HepG2 (cell line): ENCODE results near the gene TTYH1. TPM values are rescaled to one million over a fixed set of nuclear protein-coding genes. Genes with fewer than 3 reads are reported as not detected.

Source experiments
- AHDC1 ChIP-seq: sonication (generic); formaldehyde crosslinking; IDR thresholded peaks from 2 replicates; pipeline ENCODE4 v1.5.1; 2020; ENCODE audit warnings: mild to moderate bottlenecking, missing genetic modification reagents, borderline replicate concordance
- ATF7-NPFF ChIP-seq: sonication (generic); formaldehyde crosslinking; IDR thresholded peaks from 2 replicates; pipeline ENCODE4 v1.8.1; 2023; ENCODE audit warnings: mild to moderate bottlenecking, low read depth, missing genetic modification reagents, moderate library complexity
- MLLT10 ChIP-seq: sonication (generic); formaldehyde crosslinking; IDR thresholded peaks from 2 replicates; pipeline ENCODE4 v1.4.0; 2020; ENCODE audit warnings: missing genetic modification reagents
- NFRKB ChIP-seq: fragments of 450-650 bp; IDR thresholded peaks from 2 replicates; pipeline ENCODE4 v1.6.1; 2017
- PATZ1 ChIP-seq: sonication (generic); formaldehyde crosslinking; IDR thresholded peaks from 2 replicates; pipeline ENCODE4 v1.4.0; 2020; ENCODE audit warnings: missing genetic modification reagents
- REL ChIP-seq: sonication (generic); formaldehyde crosslinking; conservative IDR thresholded peaks from 2 replicates; pipeline ENCODE4 v1.8.0; 2022; ENCODE audit warnings: mild to moderate bottlenecking, missing genetic modification reagents, moderate library complexity
- SRSF4 ChIP-seq: fragments of 200-400 bp; formaldehyde crosslinking; IDR thresholded peaks from one replicate; pipeline ENCODE4 v1.6.1; 2018; ENCODE audit warnings: mild to moderate bottlenecking, low read depth, low read length, moderate library complexity; ENCODE audit not compliant: poor library complexity, severe bottlenecking
- ZBTB14 ChIP-seq: sonication (generic); formaldehyde crosslinking; IDR thresholded peaks from 2 replicates; pipeline ENCODE4 v1.4.0; 2020; ENCODE audit warnings: missing genetic modification reagents
- ZNF160 ChIP-seq: sonication (generic); formaldehyde crosslinking; IDR thresholded peaks from 2 replicates; pipeline ENCODE4 v1.8.0; 2022; ENCODE audit warnings: mild to moderate bottlenecking, inconsistent platforms, missing genetic modification reagents
- ZNF564 ChIP-seq: sonication (generic); formaldehyde crosslinking; IDR thresholded peaks from 2 replicates; pipeline ENCODE4 v1.8.1; 2023; ENCODE audit warnings: mild to moderate bottlenecking, missing genetic modification reagents
- ZNF580 ChIP-seq: IDR thresholded peaks from 2 replicates; pipeline ENCODE4 v1.6.1; 2016; ENCODE audit warnings: low read depth, borderline replicate concordance
- ZNF598 ChIP-seq: sonication (generic); formaldehyde crosslinking; IDR thresholded peaks from 2 replicates; pipeline ENCODE4 v1.5.1; 2020; ENCODE audit warnings: mild to moderate bottlenecking, missing genetic modification reagents, borderline replicate concordance
- ZNF691 ChIP-seq: sonication (generic); formaldehyde crosslinking; IDR thresholded peaks from 2 replicates; pipeline ENCODE4 v1.4.0; 2020; ENCODE audit warnings: missing genetic modification reagents, low read depth, mild to moderate bottlenecking, borderline replicate concordance
- ZNF816 ChIP-seq: sonication (generic); formaldehyde crosslinking; IDR thresholded peaks from 2 replicates; pipeline ENCODE4 v1.8.0; 2022; ENCODE audit warnings: missing genetic modification reagents, mild to moderate bottlenecking, borderline replicate concordance
- ZSCAN20 ChIP-seq: sonication (generic); formaldehyde crosslinking; IDR thresholded peaks from 2 replicates; pipeline ENCODE4 v1.4.0; 2020; ENCODE audit warnings: missing genetic modification reagents, mild to moderate bottlenecking, borderline replicate concordance
- ZSCAN9 ChIP-seq: IDR thresholded peaks from 2 replicates; pipeline ENCODE4 v1.6.1; 2016; ENCODE audit warnings: borderline replicate concordance
- polyA plus RNA-seq, 8 experiments: library from polyadenylated mRNA; depleted of rRNA in 3 of 8; stranded (reverse) in 7 of 8; unstranded in 1 of 8; fragments of >200 nt; fragmentation: Illumina TruSeq in 4 of 8; extraction: Trizol in 4 of 8; gene quantifications; 2 replicates each; pipeline versions ENCODE4 v1.2.1 to v1.2.3, GENCODE V29; 2011 to 2016; ENCODE audit warnings: low read depth in 4 of 8, missing spikeins in 1 of 8, mixed read lengths in 1 of 8; ENCODE audit not compliant: insufficient read depth in 1 of 8
- total RNA-seq, 5 experiments: library from RNA; depleted of rRNA; stranded (reverse); fragments of >200 nt; fragmentation: Illumina TruSeq; extraction: Trizol; gene quantifications; 2 replicates each; pipeline ENCODE4 v1.2.3, GENCODE V29; 2016; ENCODE audit warnings: low read depth in 1 of 5

Gene TTYH1
- total and polyA plus RNA-seq, 2 of the 13 experiments (the other 11 are each of a cell fraction or from before 2014, with no cell fraction given), result 6.9 to 19.9 TPM

DNA sequence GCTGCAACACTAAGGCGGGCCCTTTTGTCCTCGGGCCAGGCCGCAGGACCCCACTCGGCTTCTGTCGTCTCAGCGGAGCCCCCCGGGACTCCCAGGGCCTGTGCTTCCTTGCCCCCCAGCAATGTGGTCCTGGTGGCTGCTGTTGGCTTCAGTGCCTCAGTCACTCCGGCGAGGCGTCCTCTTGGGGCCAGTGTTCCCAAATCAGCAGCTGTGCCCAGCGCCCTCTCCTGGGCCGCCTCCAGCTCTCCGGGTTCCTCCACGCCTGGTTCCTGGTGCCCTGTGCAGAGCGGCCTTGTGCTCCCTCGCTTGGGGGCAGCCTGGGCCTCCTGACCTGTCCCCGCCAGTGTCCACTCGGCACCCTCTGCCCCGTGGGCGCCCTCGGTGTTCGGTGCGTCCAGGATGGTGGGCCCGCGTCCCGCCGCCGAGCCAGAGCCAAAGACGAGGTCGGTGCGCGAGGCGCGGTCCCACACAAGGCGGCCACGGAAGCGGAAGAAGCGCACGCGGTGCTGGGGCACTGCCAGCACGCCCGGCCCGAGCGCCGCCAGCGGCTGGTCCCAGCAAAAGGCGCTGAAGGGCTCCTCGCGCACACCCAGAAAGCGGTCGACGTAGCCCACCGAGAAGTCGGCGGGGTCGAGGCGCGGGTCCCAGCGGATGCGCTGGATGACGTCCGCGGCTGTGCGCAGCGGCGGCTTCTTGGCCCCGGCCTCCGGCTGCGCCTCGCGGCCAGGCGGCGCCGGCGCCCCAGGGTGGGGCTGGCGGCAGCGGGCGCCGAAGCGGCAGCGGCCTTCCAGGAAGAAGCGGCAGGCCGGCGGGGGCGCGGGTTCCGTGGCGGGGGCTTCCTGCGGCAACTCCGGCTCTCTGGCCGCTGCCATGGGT, 47.6 kb downstream of the TTYH1 start (continued):
- TF ChIP-seq AHDC1 (CRISPR knock-in tag) (no peak; the same call in 1 of the 2 replicates), ZNF564 (CRISPR knock-in tag) (peak; percentile 85; the same call in 1 of the 2 replicates), ZNF816 (CRISPR knock-in tag) (no peak), SRSF4 (peak; percentile 82), ZNF691 (peak; percentile 66), ZSCAN20 (CRISPR knock-in tag) (0 out of 2 replicates have a peak, but pooled peaks have one; percentile 21), ZNF580 (peak; percentile 55; the same call in 1 of the 2 replicates), MLLT10 (CRISPR knock-in tag) (no peak), ZSCAN9 (CRISPR knock-in tag) (no peak; the same call in 1 of the 2 replicates), ZNF598 (CRISPR knock-in tag) (no peak), ZNF160 (CRISPR knock-in tag) (no peak), PATZ1 (CRISPR knock-in tag) (peak; percentile 41; the same call in 1 of the 2 replicates), ZBTB14 (CRISPR knock-in tag) (peak; percentile 56), NFRKB (no peak), ATF7-NPFF (CRISPR knock-in tag) (peak; percentile 92), REL (0 out of 2 replicates have a peak, but pooled peaks have one; percentile 76)
